ENCODE measurements around the gene TMEM69.
A peak's percentile ranks its signal among the peaks of the same experiment; 100 is the strongest.

Gene TMEM69

DNA sequence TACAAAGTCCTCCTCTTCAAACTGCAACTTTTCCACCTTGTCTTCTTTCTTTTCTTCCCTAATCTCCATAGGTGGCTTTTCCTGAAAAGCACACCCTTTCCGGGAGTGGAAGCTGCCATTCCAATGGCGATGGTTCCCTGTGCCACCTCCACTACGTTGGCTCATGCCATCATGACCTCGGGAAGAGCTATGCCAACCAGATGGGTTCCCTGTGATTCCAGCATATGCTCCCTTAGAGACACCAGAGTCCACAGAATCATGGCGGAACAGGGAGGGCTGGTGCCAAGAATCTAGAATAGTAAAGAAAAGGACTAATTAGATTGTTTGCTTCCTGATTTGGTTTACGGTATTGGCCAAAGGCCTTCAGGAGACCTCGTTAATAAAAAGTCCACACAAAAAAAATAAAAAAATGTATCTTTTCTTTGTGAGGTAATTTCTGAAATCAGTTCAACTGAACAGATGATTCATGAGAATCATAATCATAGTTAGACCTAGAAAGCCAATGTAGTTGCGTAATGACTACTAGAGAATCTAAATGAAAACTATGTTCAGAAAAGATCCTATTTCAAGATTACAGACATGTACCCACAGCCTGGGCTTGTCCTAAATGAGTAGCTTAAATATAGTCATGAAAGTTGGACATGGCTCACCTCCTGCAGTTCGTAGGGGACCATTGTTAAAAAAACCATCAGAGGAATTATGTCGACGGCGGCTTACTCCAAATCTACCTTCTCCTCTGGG, 33.3 kb upstream of the TMEM69 start:
- TF ChIP-seq CTCF (conservative IDR thresholded peaks at IDR 0.05; ENCODE audit: control insufficient read depth, insufficient read depth, low read depth, low read length): no peak
- no peak overlapping the region for H3K4me3 ChIP-seq (ENCODE audit: control insufficient read depth, low read depth, low read length)
- peak; percentile 51 for DNase-seq (ENCODE audit: low read depth)

DNA sequence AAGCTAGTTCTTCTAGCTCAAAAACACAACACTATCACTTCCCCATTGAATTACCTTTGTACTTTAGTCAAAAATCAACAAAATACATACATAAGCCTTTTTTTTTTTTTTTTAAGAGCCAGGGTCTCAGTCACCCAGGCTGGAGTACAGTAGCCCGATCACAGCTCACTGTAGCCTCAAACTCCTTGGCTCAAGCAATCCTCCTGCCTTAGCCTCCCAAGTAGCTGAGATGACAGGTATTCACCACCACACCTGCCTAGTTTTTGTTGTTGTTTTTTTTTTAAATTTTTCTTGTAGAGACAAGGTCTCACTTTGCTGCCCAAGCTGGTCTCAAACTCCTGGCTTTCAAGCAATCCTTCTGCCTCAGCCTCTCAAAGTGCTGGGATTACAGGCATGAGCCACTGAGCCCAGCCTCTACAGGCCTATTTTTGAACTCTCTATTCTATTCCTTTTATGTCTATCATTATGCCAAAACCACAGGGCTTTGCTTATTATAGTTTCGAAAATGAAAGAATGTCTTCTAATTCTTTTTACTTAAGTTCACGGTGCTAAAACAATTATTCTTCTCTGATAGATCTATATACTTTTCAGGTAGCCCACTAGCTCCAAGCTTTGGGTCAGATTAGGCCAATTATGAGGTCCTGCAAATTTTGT, 31.3 kb upstream of the TMEM69 start:
- no peak for DNase-seq (ENCODE audit: low read depth)
- no peak for TF ChIP-seq CTCF (conservative IDR thresholded peaks at IDR 0.05; ENCODE audit: control insufficient read depth, insufficient read depth, low read depth, low read length)
- no peak overlapping the region for H3K4me3 ChIP-seq (ENCODE audit: control insufficient read depth, low read depth, low read length)

- no peak overlapping the region for H3K4me3 ChIP-seq (ENCODE audit: control insufficient read depth, low read depth, low read length)
- TF ChIP-seq CTCF (conservative IDR thresholded peaks at IDR 0.05; ENCODE audit: control insufficient read depth, insufficient read depth, low read depth, low read length): no peak
- no peak for DNase-seq (ENCODE audit: low read depth)
These were observed 29.8 kb upstream of the TMEM69 start for GRCh38 chr1:45658171-45658570.

DNA sequence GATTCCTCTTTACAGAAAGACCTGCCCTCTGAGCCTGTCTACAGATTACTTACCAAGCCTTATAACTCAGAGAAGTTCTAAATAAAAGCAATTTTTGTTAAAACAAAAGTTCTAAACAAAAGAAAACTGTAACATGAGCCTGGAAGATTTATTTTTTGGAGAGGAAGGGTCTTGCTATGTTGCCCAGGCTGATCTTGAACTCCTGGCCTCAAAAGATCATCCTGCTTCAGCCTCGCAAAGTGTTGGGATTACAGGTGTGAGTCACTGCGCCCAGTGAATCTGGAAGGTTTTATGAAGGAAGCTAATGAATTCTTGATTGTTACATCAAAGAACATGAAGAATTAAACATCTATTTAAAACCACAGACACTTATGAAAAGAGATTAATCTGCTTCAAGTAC, 28.8 kb upstream of the TMEM69 start:
- no peak for DNase-seq (ENCODE audit: low read depth)
- TF ChIP-seq CTCF (conservative IDR thresholded peaks at IDR 0.05; ENCODE audit: control insufficient read depth, insufficient read depth, low read depth, low read length): no peak
- H3K4me3 ChIP-seq (ENCODE audit: control insufficient read depth, low read depth, low read length): no peak overlapping the region

GRCh38 chr1:45660336-45660735, 27.6 kb upstream of the TMEM69 start:
- TF ChIP-seq CTCF (conservative IDR thresholded peaks at IDR 0.05; ENCODE audit: control insufficient read depth, insufficient read depth, low read depth, low read length): no peak
- H3K4me3 ChIP-seq (ENCODE audit: control insufficient read depth, low read depth, low read length): no peak overlapping the region
- no peak for DNase-seq (ENCODE audit: low read depth)

DNA sequence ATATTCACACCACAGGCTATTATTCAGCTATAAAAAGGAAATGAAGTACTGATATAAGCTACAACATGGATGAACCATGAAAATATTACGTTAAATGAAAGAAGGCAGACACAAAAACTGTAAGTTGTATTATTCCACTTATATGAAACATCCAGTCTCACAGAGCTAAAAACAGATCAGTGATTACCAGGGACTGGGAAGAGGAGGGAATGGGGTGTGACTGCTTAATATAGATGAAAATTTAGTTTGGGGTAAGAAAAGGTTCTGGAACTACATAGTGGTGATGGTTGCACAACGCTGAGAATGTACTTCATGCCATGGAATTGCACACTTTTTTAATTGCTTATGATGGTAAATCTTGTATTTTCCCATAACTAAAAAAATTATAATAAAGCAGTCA, 21.1 kb upstream of the TMEM69 start:
- H3K4me3 ChIP-seq (ENCODE audit: control insufficient read depth, low read depth, low read length): no peak overlapping the region
- no peak for DNase-seq (ENCODE audit: low read depth)
- TF ChIP-seq CTCF (conservative IDR thresholded peaks at IDR 0.05; ENCODE audit: control insufficient read depth, insufficient read depth, low read depth, low read length): no peak

All from fibroblast of mammary gland (primary cell).